ENCODE results near the gene NKD2. TPM values are rescaled to one million over a fixed set of nuclear protein-coding genes. Genes with fewer than 3 reads are reported as not detected.

The NKD2 gene
- total RNA-seq, 1 donor from 2014 or later, result 3.7 TPM

DNA sequence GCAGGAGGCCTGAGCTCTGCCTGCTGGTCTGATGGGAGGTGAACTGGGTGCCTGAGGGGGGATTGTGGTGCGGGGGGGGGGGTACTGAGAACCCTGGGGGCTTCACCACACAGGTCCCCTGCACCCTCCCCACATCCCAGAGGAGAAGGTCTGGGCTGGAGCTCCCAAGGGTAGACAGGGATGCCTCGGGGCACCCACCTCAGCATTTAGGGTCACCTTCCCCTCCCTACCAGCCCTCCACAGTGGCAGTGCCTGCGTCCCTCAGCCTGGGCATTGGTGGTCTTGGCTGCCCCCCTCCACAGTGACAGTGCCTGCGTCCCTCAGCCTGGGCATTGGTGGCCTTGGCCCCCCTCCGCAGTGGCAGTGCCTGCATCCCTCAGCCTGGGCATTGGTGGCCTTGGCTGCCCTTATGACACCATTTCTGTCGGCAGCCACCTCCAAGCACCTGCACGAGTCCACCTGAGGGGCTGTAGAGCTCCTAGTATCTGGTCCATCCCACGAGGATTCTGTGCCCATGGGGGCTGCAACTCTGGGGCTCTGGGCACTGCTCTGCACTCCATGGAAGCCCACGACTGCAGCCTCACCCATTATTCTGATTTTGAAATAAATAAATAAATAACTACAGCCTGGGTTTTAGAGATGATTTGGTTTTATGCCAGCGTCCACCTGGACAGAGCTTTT lies 21.5 kb downstream of the NKD2 start:
- H3K36me3 ChIP-seq, result no peaks in the 10 kb centered on the region
- TF ChIP-seq, protein P1, sequence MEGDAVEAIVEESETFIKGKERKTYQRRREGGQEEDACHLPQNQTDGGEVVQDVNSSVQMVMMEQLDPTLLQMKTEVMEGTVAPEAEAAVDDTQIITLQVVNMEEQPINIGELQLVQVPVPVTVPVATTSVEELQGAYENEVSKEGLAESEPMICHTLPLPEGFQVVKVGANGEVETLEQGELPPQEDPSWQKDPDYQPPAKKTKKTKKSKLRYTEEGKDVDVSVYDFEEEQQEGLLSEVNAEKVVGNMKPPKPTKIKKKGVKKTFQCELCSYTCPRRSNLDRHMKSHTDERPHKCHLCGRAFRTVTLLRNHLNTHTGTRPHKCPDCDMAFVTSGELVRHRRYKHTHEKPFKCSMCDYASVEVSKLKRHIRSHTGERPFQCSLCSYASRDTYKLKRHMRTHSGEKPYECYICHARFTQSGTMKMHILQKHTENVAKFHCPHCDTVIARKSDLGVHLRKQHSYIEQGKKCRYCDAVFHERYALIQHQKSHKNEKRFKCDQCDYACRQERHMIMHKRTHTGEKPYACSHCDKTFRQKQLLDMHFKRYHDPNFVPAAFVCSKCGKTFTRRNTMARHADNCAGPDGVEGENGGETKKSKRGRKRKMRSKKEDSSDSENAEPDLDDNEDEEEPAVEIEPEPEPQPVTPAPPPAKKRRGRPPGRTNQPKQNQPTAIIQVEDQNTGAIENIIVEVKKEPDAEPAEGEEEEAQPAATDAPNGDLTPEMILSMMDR (IDR thresholded peaks at IDR 0.05; ENCODE audit: borderline replicate concordance), result no peak
- no peak overlapping the region for H3K4me3 ChIP-seq
- H3K27me3 ChIP-seq (ENCODE audit: low read depth), result no peaks in the 10 kb centered on the region
- no peak overlapping the region for H3K27ac ChIP-seq (replicated peaks)
- no peaks in the 10 kb centered on the region for H3K9me3 ChIP-seq (replicated peaks)
- DNase-seq, result no peak
- peaks cover 3% of the 10 kb centered on the region for H3K4me1 ChIP-seq
- intact Hi-C loops (cut with micrococcal nuclease), result no loop called here

DNA sequence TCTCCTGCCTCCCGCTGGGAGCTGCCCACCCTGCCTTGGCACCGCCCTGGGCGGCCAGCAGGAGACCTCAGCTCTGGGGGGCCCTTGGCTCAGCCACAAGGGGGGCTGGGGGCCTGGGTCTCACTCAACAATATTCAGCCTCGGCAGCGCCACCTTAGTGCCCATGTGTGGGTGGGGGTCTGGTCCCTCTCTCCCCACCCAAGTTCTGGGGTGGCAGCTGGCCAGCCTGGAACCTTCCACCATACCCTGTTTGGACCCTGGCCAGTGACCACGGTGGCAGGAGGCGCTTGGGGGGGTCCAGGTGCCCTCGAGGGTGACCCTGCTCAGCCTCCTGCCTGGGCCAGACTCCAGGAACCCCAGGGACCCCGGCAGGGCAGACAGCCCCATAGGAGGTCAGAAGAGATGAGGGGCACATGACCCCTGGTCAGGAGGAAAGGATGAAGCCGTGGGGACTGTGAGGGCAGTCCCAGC lies 22.2 kb downstream of the NKD2 start:
- Histone ChIP-seq H3K36me3 (no peaks in the 10 kb centered on the region), H3K4me1 (peaks cover 3% of the 10 kb centered on the region), H3K27ac (replicated peaks) (no peak overlapping the region), H3K4me3 (no peak overlapping the region), H3K27me3 (ENCODE audit: low read depth) (no peaks in the 10 kb centered on the region), H3K9me3 (replicated peaks) (no peaks in the 10 kb centered on the region)
- intact Hi-C loops (cut with micrococcal nuclease), result no loop called here
- DNase-seq, result no peak
- TF ChIP-seq, protein P1 (IDR thresholded peaks at IDR 0.05; ENCODE audit: borderline replicate concordance), result no peak

DNA sequence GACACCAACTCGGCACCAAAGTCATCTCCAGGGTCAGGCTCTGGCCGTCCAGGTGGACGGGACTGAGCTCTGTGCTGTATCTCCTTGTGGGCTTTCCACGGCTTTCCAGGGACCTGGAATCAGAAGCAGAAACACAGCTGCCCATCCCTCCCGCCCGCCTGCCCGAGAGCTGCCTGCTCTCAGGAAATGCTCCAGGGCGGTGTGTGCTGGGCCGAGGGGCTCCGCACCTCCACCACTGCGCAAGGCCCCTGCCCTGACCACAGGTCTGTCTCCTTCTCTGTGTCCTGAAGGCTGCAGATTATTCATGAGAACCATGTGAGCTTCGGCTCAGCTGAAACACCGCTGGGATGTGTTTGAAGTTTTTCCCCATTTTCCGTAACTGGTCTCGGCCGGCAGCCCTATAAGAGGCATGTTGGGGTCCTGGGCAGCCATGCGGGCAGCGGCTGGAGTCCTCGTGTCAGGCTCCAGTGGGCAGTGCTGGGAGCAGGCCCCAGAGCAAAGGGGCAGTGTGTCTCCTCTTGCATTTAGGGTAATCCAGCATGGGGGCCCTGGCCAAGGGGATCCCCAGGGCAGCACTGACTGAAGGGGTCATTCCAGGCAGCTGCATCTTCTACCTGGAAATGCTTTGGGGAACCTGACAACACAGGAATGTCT lies 22.8 kb downstream of the NKD2 start:
- TF ChIP-seq, protein P1 (IDR thresholded peaks at IDR 0.05; ENCODE audit: borderline replicate concordance), result no peak
- Histone ChIP-seq H3K4me3 (no peak overlapping the region), H3K4me1 (peaks cover 3% of the 10 kb centered on the region), H3K36me3 (no peaks in the 10 kb centered on the region), H3K9me3 (replicated peaks) (no peaks in the 10 kb centered on the region), H3K27me3 (ENCODE audit: low read depth) (no peaks in the 10 kb centered on the region), H3K27ac (replicated peaks) (no peak overlapping the region)
- intact Hi-C loops (cut with micrococcal nuclease), result no loop called here
- DNase-seq, result peak; percentile 7

DNA sequence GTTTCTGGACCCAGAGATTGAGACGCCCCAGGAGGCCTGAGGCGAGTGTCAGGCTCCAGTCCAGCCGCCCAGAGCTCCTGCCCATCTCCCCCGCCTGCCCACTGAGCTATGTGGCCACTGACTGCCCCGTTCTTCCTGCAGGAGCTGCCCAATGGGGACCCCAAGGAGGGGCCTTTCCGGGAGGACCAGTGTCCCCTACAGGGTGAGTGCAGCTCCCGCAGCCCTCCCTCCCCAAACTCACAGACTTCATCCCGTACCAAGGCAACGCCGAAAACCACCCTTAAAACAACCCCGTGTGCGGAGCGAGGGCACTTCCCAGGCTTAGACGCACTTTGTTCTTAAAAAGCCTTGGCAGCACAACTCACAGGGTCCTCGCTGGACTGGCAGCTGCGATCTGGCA lies 23.4 kb downstream of the NKD2 start:
- H3K27ac ChIP-seq (replicated peaks), result no peak overlapping the region
- DNase-seq, result peak; percentile 11

DNA sequence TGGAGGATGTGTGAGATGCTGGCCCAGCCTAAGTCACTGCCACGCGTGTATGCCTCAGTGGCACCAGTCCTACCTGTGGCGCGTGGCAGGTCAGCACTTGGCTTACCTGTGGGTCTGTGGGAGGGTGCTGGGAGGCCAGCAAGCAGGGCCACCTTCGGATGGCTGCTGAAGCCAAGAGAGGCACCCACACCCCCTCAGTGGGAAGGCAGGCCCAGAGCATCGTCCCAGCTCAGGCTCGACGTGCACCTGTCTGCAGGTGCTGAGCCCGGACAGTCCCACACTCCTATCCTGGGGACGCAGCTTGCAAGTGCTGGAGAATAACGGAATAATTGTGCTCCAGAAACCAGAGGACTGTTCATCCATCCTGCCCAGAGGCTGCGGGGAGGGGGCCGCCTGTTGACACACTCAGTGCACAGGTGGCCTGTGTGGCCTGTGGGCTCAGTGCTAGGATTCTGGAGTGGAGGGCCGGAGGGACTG lies 24.0 kb downstream of the NKD2 start:
- Histone ChIP-seq H3K27ac (replicated peaks) (no peak overlapping the region), H3K27me3 (ENCODE audit: low read depth) (no peaks in the 10 kb centered on the region), H3K4me1 (no peaks in the 10 kb centered on the region), H3K4me3 (no peak overlapping the region), H3K36me3 (no peaks in the 10 kb centered on the region), H3K9me3 (replicated peaks) (no peaks in the 10 kb centered on the region)
- TF ChIP-seq, protein P1 (IDR thresholded peaks at IDR 0.05; ENCODE audit: borderline replicate concordance), result no peak
- intact Hi-C loops (cut with micrococcal nuclease), result no loop called here
- DNase-seq, result peak; percentile 5

More for the DNA sequence above, 23.4 kb downstream of the NKD2 start:
- no peaks in the 10 kb centered on the region for H3K27me3 ChIP-seq (ENCODE audit: low read depth)
- no peaks in the 10 kb centered on the region for H3K4me1 ChIP-seq
- TF ChIP-seq, protein P1 (IDR thresholded peaks at IDR 0.05; ENCODE audit: borderline replicate concordance), result no peak
- H3K4me3 ChIP-seq, result no peak overlapping the region
- H3K36me3 ChIP-seq, result no peaks in the 10 kb centered on the region
- H3K9me3 ChIP-seq (replicated peaks), result no peaks in the 10 kb centered on the region
- intact Hi-C loops (cut with micrococcal nuclease), result no loop called here

Data from left ventricle myocardium inferior (tissue), 1 donor.